NOMO-1 (cell line): ENCODE measurements around the gene NDUFB2.
"Not testable (repeated sequence)": the region's sequence is repeated elsewhere in the genome, so short reads cannot be mapped to it uniquely, and the experiment has no call there.

Source experiments
- DNase-seq, 2 experiments: peaks; one replicate each; lab custom pipeline; 2025; ENCODE audit not compliant: unreplicated experiment in 2 of 2; lab: John Stamatoyannopoulos, UW

The NDUFB2 gene

GRCh38 chr7:140696680-140697446, at the start of gene NDUFB2:
Gene NDUFB2, plus strand, starts transcription at chr7:140696708. Its CDS starts 37 bp downstream, at chr7:140696745.
- DNase-seq: peak; percentile 61 to 62

- no peak for DNase-seq
Measured at GRCh38 chr7:140646931-140647647, 49.4 kb upstream of the NDUFB2 start.

GRCh38 chr7:140649556-140650205, 46.8 kb upstream of the NDUFB2 start:
- DNase-seq: no peak

GRCh38 chr7:140650367-140650766, 46.1 kb upstream of the NDUFB2 start:
- no peak for DNase-seq

GRCh38 chr7:140653319-140654108, 43.0 kb upstream of the NDUFB2 start:
- DNase-seq: no peak

- no peak for DNase-seq
Measured at GRCh38 chr7:140654109-140654387, 42.5 kb upstream of the NDUFB2 start.

- no peak for DNase-seq
Measured at GRCh38 chr7:140654661-140655060, 41.8 kb upstream of the NDUFB2 start.

- no peak for DNase-seq
Measured at GRCh38 chr7:140655511-140656408, 40.7 kb upstream of the NDUFB2 start.

- DNase-seq: peak; percentile 68 to 83
Measured at GRCh38 chr7:140656548-140657515, 39.7 kb upstream of the NDUFB2 start.

- no peak for DNase-seq
Measured at GRCh38 chr7:140657891-140658290, 38.6 kb upstream of the NDUFB2 start.

- DNase-seq: no peak
Measured at GRCh38 chr7:140659856-140660255, 36.7 kb upstream of the NDUFB2 start.

GRCh38 chr7:140661124-140661523, 35.4 kb upstream of the NDUFB2 start:
- DNase-seq: no peak

- DNase-seq: not testable (repeated sequence)
Measured at GRCh38 chr7:140662938-140663337, 33.6 kb upstream of the NDUFB2 start.

- no peak for DNase-seq
Measured at GRCh38 chr7:140667476-140667875, 29.0 kb upstream of the NDUFB2 start.

- DNase-seq: no peak
Measured at GRCh38 chr7:140668641-140669040, 27.9 kb upstream of the NDUFB2 start.

- peak in 1 of 2 experiments; percentile 19 for DNase-seq
Measured at GRCh38 chr7:140669352-140669751, 27.2 kb upstream of the NDUFB2 start.

GRCh38 chr7:140669862-140670261, 26.6 kb upstream of the NDUFB2 start:
- not testable (repeated sequence) for DNase-seq

GRCh38 chr7:140670343-140670935, 26.1 kb upstream of the NDUFB2 start:
- DNase-seq: no peak
